GM12872 (cell line): ENCODE data around the gene POLR2B.

Source experiments
- TF ChIP-seq, protein P1 (sequence below): IDR thresholded peaks from 3 replicates; pipeline ENCODE4 v1.5.1; 2011; ENCODE audit warnings: low read depth, mild to moderate bottlenecking, low read length, moderate library complexity; ENCODE audit not compliant: insufficient read depth

Gene POLR2B

DNA sequence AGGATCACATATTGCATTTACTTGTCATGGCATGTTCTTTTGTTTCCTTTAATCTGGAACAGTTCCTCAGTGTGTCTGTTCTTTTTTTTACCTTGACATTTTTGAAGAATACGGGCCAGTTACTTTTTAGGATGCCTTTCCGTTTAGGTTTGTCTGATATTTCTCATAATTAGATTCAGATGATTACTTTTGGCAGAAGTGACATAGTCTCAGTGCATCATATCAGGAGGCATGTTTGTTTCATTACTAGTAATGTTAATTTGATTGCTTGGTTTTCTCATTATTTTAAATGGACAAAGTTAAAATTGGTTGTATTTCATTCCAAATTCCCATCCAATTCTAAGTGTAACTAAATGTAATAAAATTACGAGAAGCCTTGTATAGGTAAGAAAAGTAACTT is 8.3 kb downstream of the POLR2B start:
- TF ChIP-seq, protein P1, sequence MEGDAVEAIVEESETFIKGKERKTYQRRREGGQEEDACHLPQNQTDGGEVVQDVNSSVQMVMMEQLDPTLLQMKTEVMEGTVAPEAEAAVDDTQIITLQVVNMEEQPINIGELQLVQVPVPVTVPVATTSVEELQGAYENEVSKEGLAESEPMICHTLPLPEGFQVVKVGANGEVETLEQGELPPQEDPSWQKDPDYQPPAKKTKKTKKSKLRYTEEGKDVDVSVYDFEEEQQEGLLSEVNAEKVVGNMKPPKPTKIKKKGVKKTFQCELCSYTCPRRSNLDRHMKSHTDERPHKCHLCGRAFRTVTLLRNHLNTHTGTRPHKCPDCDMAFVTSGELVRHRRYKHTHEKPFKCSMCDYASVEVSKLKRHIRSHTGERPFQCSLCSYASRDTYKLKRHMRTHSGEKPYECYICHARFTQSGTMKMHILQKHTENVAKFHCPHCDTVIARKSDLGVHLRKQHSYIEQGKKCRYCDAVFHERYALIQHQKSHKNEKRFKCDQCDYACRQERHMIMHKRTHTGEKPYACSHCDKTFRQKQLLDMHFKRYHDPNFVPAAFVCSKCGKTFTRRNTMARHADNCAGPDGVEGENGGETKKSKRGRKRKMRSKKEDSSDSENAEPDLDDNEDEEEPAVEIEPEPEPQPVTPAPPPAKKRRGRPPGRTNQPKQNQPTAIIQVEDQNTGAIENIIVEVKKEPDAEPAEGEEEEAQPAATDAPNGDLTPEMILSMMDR, result no peak

DNA sequence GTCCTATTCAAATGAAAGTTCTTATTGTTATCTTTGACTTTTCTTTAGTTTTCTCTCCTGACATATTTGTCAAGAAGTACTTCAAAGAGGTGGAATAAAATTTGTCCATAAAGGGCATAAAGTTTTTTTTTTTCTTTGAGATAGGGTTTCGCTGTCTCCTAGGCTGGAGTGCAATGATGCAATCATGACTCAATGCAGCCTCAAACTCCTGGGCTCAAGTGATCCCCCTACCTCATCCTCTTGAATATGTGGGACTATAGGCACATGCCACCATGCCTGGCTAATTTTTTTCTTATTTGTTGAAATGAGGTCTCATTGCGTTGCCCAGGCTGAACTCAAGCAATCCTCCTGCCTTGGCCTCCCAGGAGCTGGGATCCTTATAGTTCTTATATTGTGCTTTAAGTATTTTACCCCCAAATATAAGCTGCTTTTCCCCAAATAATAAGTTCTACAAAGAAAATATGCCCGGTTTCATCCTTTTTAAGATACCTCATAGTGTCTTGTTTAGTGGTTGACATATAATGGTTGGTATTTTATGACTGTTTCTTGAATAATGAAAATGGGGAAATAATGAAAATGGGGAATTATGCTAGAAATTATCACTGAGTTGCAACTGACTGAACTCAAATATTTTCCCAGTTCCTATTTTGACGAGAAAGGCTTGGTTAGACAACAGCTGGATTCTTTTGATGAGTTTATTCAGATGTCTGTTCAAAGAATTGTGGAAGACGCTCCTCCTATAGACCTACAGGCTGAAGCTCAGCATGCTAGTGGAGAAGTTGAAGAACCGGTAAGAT is 11.6 kb downstream of the POLR2B start:
- TF ChIP-seq, protein P1, result no peak

DNA sequence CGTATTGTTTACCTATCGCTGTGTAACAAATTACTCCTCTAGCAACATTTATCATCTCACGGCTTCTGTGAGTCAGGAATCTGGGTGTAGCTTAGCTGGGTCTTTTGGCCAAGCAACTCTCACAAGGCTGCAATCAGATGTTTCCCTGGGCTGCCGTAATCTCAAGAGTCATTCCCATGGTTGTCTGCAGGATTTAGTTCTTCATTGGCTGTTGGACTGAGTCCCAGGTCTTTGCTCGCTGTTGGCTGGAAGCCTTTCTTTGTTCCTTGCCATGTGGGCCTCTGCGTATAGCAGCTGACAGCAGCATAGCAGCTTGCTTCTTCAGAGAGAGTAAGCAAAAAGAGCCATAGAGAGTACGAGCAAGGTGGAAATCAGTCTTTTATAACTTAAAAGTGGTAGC is 16.8 kb downstream of the POLR2B start:
- TF ChIP-seq, protein P1, result no peak

DNA sequence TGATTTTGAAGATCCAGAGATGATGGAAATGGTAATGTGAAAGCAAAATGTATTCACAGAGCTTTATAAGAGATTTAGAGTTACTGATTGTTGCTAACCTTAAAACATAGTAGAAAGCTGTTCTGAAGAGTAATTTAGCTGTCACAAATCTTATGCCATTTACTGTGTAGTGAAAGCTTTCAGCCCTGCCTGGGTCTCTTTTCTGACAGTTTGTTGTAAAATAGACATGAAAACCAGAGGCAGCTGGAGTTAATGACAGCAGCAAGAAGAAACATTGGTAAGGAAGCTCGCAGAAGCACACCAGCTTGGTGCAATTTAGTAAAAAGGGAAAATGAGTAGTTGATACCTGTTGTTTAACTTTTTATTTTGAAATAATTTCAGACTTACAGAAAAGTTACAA is 21.1 kb downstream of the POLR2B start:
- TF ChIP-seq, protein P1, result no peak

DNA sequence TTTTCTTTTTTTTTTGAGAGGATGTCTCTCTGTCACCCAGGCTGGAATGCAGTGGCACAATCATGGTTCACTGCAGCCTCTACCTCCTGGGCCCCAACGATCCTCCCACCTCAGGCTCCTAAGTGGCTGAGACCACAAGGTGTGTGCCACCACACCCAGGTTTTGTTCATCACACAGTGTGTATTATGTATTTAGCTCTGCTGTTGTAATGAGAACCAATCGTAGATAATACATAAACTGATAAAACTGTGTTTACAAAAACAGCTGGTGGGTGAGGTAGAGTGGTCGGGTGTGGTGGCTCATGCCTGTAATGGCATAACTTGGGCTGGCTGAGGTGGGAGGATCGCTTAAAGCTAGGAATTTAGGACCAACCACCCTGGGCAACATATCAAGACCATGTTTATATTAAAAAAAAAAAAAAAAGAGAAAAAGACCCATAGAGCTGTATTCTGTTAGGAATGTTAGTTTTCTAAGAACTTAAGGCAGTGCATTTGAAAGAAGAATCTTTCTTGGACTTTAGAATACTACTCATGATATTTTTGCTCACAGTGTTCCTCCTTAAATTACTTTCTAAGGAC is 34.9 kb downstream of the POLR2B start:
- TF ChIP-seq, protein P1, result no peak

DNA sequence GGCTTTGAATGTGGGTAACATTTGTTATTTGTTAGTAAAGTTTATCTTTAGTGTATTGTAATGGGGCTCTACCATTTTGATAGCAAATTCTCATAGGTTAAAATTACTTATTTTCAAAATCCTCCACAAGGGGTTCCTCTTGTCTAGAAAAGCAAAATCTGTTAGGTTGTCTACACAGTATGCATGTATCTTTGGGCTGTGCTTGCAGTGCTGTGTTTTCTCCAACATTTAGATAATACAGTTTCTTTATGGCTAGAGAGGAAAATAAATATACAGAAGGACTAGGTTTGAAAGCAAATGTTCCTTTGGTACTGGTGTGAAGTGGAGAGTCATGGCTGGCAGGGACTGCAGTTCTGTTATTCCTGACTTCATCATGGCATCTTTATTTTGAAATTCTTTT is 40.3 kb downstream of the POLR2B start:
- TF ChIP-seq, protein P1, result no peak

DNA sequence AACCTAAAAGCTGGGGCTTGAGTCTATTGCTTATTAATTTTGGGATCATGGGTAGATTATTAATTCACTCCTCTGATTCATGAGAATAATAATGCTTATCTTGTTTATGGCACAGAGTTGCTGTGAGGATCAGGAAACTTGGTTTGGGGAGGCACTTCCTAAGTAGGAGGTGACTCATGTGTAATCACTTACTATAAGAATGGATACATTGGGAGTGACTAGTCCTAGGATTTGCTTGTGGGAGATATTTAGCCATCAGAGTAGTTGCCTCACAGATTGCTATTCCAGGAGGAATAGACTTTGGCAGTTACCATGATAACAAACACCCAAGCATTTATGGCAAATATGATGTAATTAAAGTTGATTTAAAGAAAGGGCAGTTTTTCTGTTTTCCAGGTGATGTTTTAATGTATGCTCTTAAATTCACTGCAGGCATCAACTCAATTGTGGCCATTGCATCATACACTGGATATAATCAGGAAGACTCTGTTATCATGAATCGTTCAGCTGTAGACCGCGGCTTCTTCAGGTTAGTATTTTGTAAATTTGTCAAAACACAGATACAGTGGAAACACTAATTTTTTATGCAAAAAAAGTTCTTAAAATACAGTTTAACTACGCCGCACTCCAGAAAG is 41.9 kb downstream of the POLR2B start:
- TF ChIP-seq, protein P1, result no peak
